HEK293 (cell line): ENCODE results near the gene ZNF670.

Experiments used
- CTCF ChIA-PET: fragments of 350-600 bp; formaldehyde crosslinking; extraction: SDS; loops from one replicate; lab custom pipeline; 2021; ENCODE audit warnings: antibody characterized with exemption; lab: Yijun Ruan, JAX
- POLR2A ChIA-PET: fragments of 300-600 bp; formaldehyde crosslinking; extraction: SDS; loops from one replicate; lab custom pipeline; 2020; ENCODE audit warnings: antibody characterized with exemption, inconsistent platforms; lab: Yijun Ruan, JAX
- H3K27ac ChIP-seq: fragments of 200-500 bp; sonication (Bioruptor generic); 2 replicates; pipeline ENCODE4 v1.5.1; 2014; ENCODE audit warnings: low read depth, low read length, control low read depth, inconsistent platforms; ENCODE audit errors: extremely low read depth
- H3K36me3 ChIP-seq, 2 experiments: fragments of 200-500 bp in 1 of 2; sonication (Bioruptor generic) in 1 of 2; 1 replicate in 1 of 2; 2 replicates in 1 of 2; pipeline ENCODE4 v1.5.1; 2014 to 2017; ENCODE audit warnings: inconsistent platforms in 2 of 2, low read length in 2 of 2; ENCODE audit not compliant: control insufficient read depth in 2 of 2, insufficient read depth in 1 of 2
- H3K4me1 ChIP-seq: fragments of 200-500 bp; sonication (Bioruptor generic); 2 replicates; pipeline ENCODE4 v1.5.1; 2014; ENCODE audit warnings: mild to moderate bottlenecking, low read length, inconsistent platforms; ENCODE audit not compliant: control insufficient read depth, insufficient read depth
- H3K4me3 ChIP-seq: 2 replicates; pipeline ENCODE4 v1.5.1; 2011; ENCODE audit warnings: low read depth, mild to moderate bottlenecking, control low read depth, low read length, moderate library complexity
- H3K9me3 ChIP-seq: fragments of 200-500 bp; sonication (Bioruptor generic); 2 replicates; pipeline ENCODE4 v1.5.1; 2014; ENCODE audit warnings: low read depth, low read length, inconsistent platforms; ENCODE audit not compliant: control insufficient read depth, insufficient read depth
- CTCF ChIP-seq: fragments of 450-650 bp; formaldehyde crosslinking; IDR thresholded peaks from 2 replicates; pipeline ENCODE4 v1.5.1; 2016; ENCODE audit warnings: missing biosample characterization, missing genetic modification characterization
- GLI4 ChIP-seq: fragments of 450-650 bp; formaldehyde crosslinking; IDR thresholded peaks from 2 replicates; pipeline ENCODE4 v1.5.1; 2016; ENCODE audit warnings: missing biosample characterization, missing genetic modification characterization
- MEIS1 ChIP-seq: sonication (generic); formaldehyde crosslinking; IDR thresholded peaks from 2 replicates; pipeline ENCODE4 v1.8.1; 2022; ENCODE audit warnings: missing genetic modification reagents, mild to moderate bottlenecking, borderline replicate concordance
- MZF1 ChIP-seq: fragments of 450-650 bp; formaldehyde crosslinking; IDR thresholded peaks from 2 replicates; pipeline ENCODE4 v1.5.1; 2017; ENCODE audit warnings: missing biosample characterization, missing genetic modification characterization, borderline replicate concordance
- ZBTB10 ChIP-seq: fragments of 450-650 bp; formaldehyde crosslinking; IDR thresholded peaks from 2 replicates; pipeline ENCODE4 v1.5.1; 2016; ENCODE audit warnings: missing biosample characterization, missing genetic modification characterization
- ZBTB11 ChIP-seq: fragments of 450-650 bp; formaldehyde crosslinking; conservative IDR thresholded peaks from 2 replicates; pipeline ENCODE4 v1.5.1; 2016; ENCODE audit warnings: low read depth, missing biosample characterization, missing genetic modification characterization
- ZBTB21 ChIP-seq: fragments of 450-650 bp; formaldehyde crosslinking; IDR thresholded peaks from 2 replicates; pipeline ENCODE4 v1.5.1; 2017; ENCODE audit warnings: missing biosample characterization, missing genetic modification characterization
- ZIC2 ChIP-seq: fragments of 450-650 bp; formaldehyde crosslinking; IDR thresholded peaks from 2 replicates; pipeline ENCODE4 v1.5.1; 2016; ENCODE audit warnings: missing biosample characterization, missing genetic modification characterization
- ZNF112 ChIP-seq: fragments of 450-650 bp; formaldehyde crosslinking; IDR thresholded peaks from 2 replicates; pipeline ENCODE4 v1.5.0; 2017; ENCODE audit warnings: missing biosample characterization, missing genetic modification characterization
- ZNF48 ChIP-seq: fragments of 450-650 bp; formaldehyde crosslinking; IDR thresholded peaks from 2 replicates; pipeline ENCODE4 v1.5.1; 2016; ENCODE audit warnings: missing biosample characterization, missing genetic modification characterization
- ZNF514 ChIP-seq: fragments of 450-650 bp; formaldehyde crosslinking; IDR thresholded peaks from 2 replicates; pipeline ENCODE4 v1.5.1; 2016; ENCODE audit warnings: missing biosample characterization, missing genetic modification characterization
- ZNF747 ChIP-seq: fragments of 450-650 bp; formaldehyde crosslinking; IDR thresholded peaks from 2 replicates; pipeline ENCODE4 v1.5.1; 2016; ENCODE audit warnings: missing biosample characterization, missing genetic modification characterization
- ZSCAN18 ChIP-seq: fragments of 450-650 bp; formaldehyde crosslinking; IDR thresholded peaks from 2 replicates; pipeline ENCODE4 v1.5.1; 2016; ENCODE audit warnings: missing biosample characterization, missing genetic modification characterization
- ZXDB ChIP-seq: fragments of 450-650 bp; formaldehyde crosslinking; IDR thresholded peaks from 2 replicates; pipeline ENCODE4 v1.5.1; 2016; ENCODE audit warnings: missing biosample characterization, missing genetic modification characterization

Gene ZNF670

GRCh38 chr1:247102381-247102780 lies 23.8 kb upstream of the ZNF670 start:
- CTCF ChIA-PET = no interaction called here

More at GRCh38 chr1:247102381-247102780, 23.8 kb upstream of the ZNF670 start:
- H3K4me1 ChIP-seq = no peaks in the 10 kb centered on the region
- no peak overlapping the region for H3K4me3 ChIP-seq
- H3K36me3 ChIP-seq = peaks cover 0 to 43% of the 10 kb centered on the region in 2 experiments; a peak in 1 of 3 replicates
- no peaks in the 10 kb centered on the region for H3K9me3 ChIP-seq
- TF ChIP-seq ZNF514 (tag by site-specific recombination) (no peak), ZBTB10 (tag by site-specific recombination) (no peak), CTCF (no peak), MZF1 (tag by site-specific recombination) (no peak), ZSCAN18 (tag by site-specific recombination) (no peak), ZIC2 (tag by site-specific recombination) (no peak), MEIS1 (CRISPR knock-in tag) (no peak), GLI4 (tag by site-specific recombination) (no peak), ZXDB (tag by site-specific recombination) (no peak), ZBTB11 (tag by site-specific recombination) (no peak), ZNF747 (tag by site-specific recombination) (no peak), ZNF112 (tag by site-specific recombination) (no peak), ZBTB21 (no peak), ZNF48 (tag by site-specific recombination) (no peak)
- H3K27ac ChIP-seq = no peak overlapping the region
- POLR2A ChIA-PET = no interaction called here
